ENCODE data around the gene ADAMTS1. TPM values are rescaled to one million over a fixed set of nuclear protein-coding genes. Genes with fewer than 3 reads are reported as not detected.

The ADAMTS1 gene
- total RNA-seq, 2 donors from 2014 or later: not detected

GRCh38 chr21:26800455-26800854, 44.8 kb downstream of the ADAMTS1 start:
- ATAC-seq (no peak), DNase-seq (no peak)
- Mint-ChIP-seq H3K27ac (no peak overlapping the region), H3K36me3 (ENCODE audit: low read depth) (no peaks in the 10 kb centered on the region), H3K4me1 (no peaks in the 10 kb centered on the region), H3K4me3 (no peak overlapping the region), H3K27me3 (peaks cover 44% of the 10 kb centered on the region)
- no peaks in the 10 kb centered on the region for H3K9me3 ChIP-seq (ENCODE audit: control insufficient read depth, low read length, poor library complexity, severe bottlenecking)

- no peaks in the 10 kb centered on the region for H3K36me3 Mint-ChIP-seq (ENCODE audit: low read depth)
- DNase-seq: no peak
These were observed 45.2 kb downstream of the ADAMTS1 start for GRCh38 chr21:26800001-26800400.

GRCh38 chr21:26798856-26799751, 46.1 kb downstream of the ADAMTS1 start:
- DNase-seq (no peak), ATAC-seq (no peak)
- no peaks in the 10 kb centered on the region for H3K4me1 Mint-ChIP-seq
- H3K27me3 Mint-ChIP-seq: peaks cover 37% of the 10 kb centered on the region
- no peak overlapping the region for H3K27ac Mint-ChIP-seq
- no peaks in the 10 kb centered on the region for H3K9me3 ChIP-seq (ENCODE audit: control insufficient read depth, low read length, poor library complexity, severe bottlenecking)
- H3K4me3 Mint-ChIP-seq: no peak overlapping the region
- no peaks in the 10 kb centered on the region for H3K36me3 Mint-ChIP-seq (ENCODE audit: low read depth)

More at GRCh38 chr21:26800001-26800400, 45.2 kb downstream of the ADAMTS1 start:
- Mint-ChIP-seq H3K4me1 (no peaks in the 10 kb centered on the region), H3K27ac (no peak overlapping the region), H3K27me3 (peaks cover 40% of the 10 kb centered on the region), H3K4me3 (no peak overlapping the region)
- no peak for ATAC-seq
- H3K9me3 ChIP-seq (ENCODE audit: control insufficient read depth, low read length, poor library complexity, severe bottlenecking): no peaks in the 10 kb centered on the region

GRCh38 chr21:26797878-26798456, 47.2 kb downstream of the ADAMTS1 start:
- H3K27me3 Mint-ChIP-seq: peaks cover 30% of the 10 kb centered on the region
- no peaks in the 10 kb centered on the region for H3K36me3 Mint-ChIP-seq (ENCODE audit: low read depth)
- no peak for ATAC-seq
- no peak for DNase-seq
- H3K9me3 ChIP-seq (ENCODE audit: control insufficient read depth, low read length, poor library complexity, severe bottlenecking): no peaks in the 10 kb centered on the region
- H3K4me3 Mint-ChIP-seq: no peak overlapping the region
- no peaks in the 10 kb centered on the region for H3K4me1 Mint-ChIP-seq
- no peak overlapping the region for H3K27ac Mint-ChIP-seq

- Mint-ChIP-seq H3K36me3 (ENCODE audit: low read depth) (no peaks in the 10 kb centered on the region), H3K4me1 (no peaks in the 10 kb centered on the region), H3K4me3 (no peak overlapping the region), H3K27me3 (peaks cover 25% of the 10 kb centered on the region), H3K27ac (no peak overlapping the region)
- ATAC-seq (no peak), DNase-seq (no peak)
- no peaks in the 10 kb centered on the region for H3K9me3 ChIP-seq (ENCODE audit: control insufficient read depth, low read length, poor library complexity, severe bottlenecking)
These were observed 49.3 kb downstream of the ADAMTS1 start for GRCh38 chr21:26795866-26796329.

GRCh38 chr21:26795412-26795805, 49.8 kb downstream of the ADAMTS1 start:
- Mint-ChIP-seq H3K36me3 (ENCODE audit: low read depth) (no peaks in the 10 kb centered on the region), H3K27ac (no peak overlapping the region), H3K4me3 (no peak overlapping the region), H3K4me1 (no peaks in the 10 kb centered on the region), H3K27me3 (peaks cover 24% of the 10 kb centered on the region)
- ATAC-seq (no peak), DNase-seq (no peak)
- no peaks in the 10 kb centered on the region for H3K9me3 ChIP-seq (ENCODE audit: control insufficient read depth, low read length, poor library complexity, severe bottlenecking)

- Mint-ChIP-seq H3K27me3 (peaks cover 24% of the 10 kb centered on the region), H3K36me3 (ENCODE audit: low read depth) (no peaks in the 10 kb centered on the region), H3K4me3 (no peak overlapping the region), H3K27ac (no peak overlapping the region), H3K4me1 (no peaks in the 10 kb centered on the region)
- H3K9me3 ChIP-seq (ENCODE audit: control insufficient read depth, low read length, poor library complexity, severe bottlenecking): no peaks in the 10 kb centered on the region
- no peak for ATAC-seq
- DNase-seq: no peak
These were observed 50.4 kb downstream of the ADAMTS1 start for GRCh38 chr21:26794597-26795411.

- no peaks in the 10 kb centered on the region for H3K4me1 Mint-ChIP-seq
- H3K4me3 Mint-ChIP-seq: no peak overlapping the region
- H3K27me3 Mint-ChIP-seq: no peaks in the 10 kb centered on the region
- ATAC-seq: no peak
- DNase-seq: no peak
- no peaks in the 10 kb centered on the region for H3K9me3 ChIP-seq (ENCODE audit: control insufficient read depth, low read length, poor library complexity, severe bottlenecking)
- H3K27ac Mint-ChIP-seq: no peak overlapping the region
- no peaks in the 10 kb centered on the region for H3K36me3 Mint-ChIP-seq (ENCODE audit: low read depth)
These were observed 54.9 kb downstream of the ADAMTS1 start for GRCh38 chr21:26790296-26790695.

- DNase-seq (no peak), ATAC-seq (no peak)
- Mint-ChIP-seq H3K36me3 (ENCODE audit: low read depth) (no peaks in the 10 kb centered on the region), H3K4me1 (no peaks in the 10 kb centered on the region), H3K27ac (no peak overlapping the region), H3K4me3 (no peak overlapping the region), H3K27me3 (no peaks in the 10 kb centered on the region)
- H3K9me3 ChIP-seq (ENCODE audit: control insufficient read depth, low read length, poor library complexity, severe bottlenecking): no peaks in the 10 kb centered on the region
These were observed 56.4 kb downstream of the ADAMTS1 start for GRCh38 chr21:26788790-26789189.

Other genes starting within 250 kb of the ADAMTS1 start
- gene ADAMTS5, start 121.7 kb upstream of the ADAMTS1 start, total RNA-seq: not detected

All from T-helper 17 cell (primary cell).